Measurements from ENCODE around the gene TP53I13. TPM values are rescaled to one million over a fixed set of nuclear protein-coding genes. Genes with fewer than 3 reads are reported as not detected.
"Not testable (repeated sequence)": the region's sequence is repeated elsewhere in the genome, so short reads cannot be mapped to it uniquely, and the experiment has no call there.

TP53I13 gene
- total RNA-seq, 6 experiments from 2014 or later = 31.3 to 36.6 (median 35.3) TPM

DNA sequence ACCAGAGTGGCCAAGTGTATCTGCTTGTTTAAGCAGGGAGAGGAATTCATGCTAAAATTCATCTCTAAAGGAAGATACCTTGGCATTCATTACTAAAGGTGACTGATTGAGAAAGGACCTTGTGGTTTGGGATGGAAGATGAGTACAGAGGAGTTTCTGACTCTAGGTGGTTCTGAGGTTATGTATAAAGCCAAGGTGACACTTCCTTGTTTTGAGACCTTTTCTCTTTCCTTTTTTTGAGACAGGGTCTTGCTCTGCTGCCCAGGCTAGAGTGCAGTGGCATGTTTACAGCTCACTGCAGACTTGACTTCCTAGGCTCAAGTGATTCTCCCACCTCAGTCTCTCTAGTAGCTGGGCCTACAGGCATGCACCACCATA, 10.8 kb upstream of the TP53I13 start:
- no peak for TF ChIP-seq CTCF (IDR thresholded peaks at IDR 0.05)
- Mint-ChIP-seq H3K4me3 (no peak overlapping the region), H3K27ac (no peak overlapping the region; the same call in 1 of the 2 replicates), H3K27me3 (ENCODE audit: insufficient read depth) (peaks cover 3% of the 10 kb centered on the region; the same call in 1 of the 2 replicates), H3K36me3 (ENCODE audit: low read depth) (no peaks in the 10 kb centered on the region), H3K9me3 (no peaks in the 10 kb centered on the region), H3K4me1 (ENCODE audit: low read depth) (peaks cover 14% of the 10 kb centered on the region)
- no peak for DNase-seq

DNA sequence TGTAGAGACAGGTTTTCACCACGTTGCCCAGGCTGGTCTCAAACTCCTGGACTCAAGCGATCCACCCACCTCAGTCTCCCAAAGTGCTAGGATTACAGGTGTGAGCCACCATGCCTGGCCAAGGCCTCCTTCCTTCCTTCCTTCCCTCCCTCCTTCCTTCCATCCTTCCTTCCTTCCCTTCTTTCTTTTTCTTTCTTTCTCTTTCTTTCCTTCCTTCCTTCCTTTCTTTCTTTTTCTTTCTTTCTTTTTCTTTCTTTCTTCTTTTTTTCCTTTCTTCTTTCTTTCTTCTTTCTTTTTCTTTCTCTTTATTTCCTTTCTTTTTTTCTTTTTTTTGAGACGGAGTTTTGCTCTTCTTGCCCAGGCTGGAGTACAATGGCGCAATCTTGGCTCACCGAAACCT, 10.4 kb upstream of the TP53I13 start:
- peaks cover 14% of the 10 kb centered on the region for H3K4me1 Mint-ChIP-seq (ENCODE audit: low read depth)
- not testable (repeated sequence) for H3K4me3 Mint-ChIP-seq; H3K36me3 Mint-ChIP-seq (ENCODE audit: low read depth); H3K27me3 Mint-ChIP-seq (ENCODE audit: insufficient read depth); H3K27ac Mint-ChIP-seq; H3K9me3 Mint-ChIP-seq; DNase-seq

DNA sequence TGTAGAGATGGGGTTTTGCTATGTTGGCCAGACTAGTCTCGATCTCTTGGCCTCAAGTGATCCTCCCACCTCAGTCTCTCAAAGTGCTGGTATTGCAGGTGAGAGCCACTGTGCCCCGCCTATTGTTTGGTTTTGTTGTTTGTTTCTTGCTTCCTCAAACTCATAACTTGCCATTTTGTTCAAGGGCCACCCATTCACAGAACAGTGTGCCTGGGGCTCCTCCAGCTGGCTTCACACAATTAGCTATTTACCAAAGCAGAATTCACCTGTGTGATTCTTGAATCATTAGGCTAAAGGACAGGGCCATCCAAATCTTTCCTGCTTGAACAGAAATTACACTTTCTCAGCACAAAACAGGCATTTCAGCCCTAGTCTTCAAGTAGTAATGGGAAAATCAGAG, 8.9 kb upstream of the TP53I13 start:
- H3K4me3 Mint-ChIP-seq = no peak overlapping the region
- DNase-seq = no peak
- H3K27ac Mint-ChIP-seq = no peak overlapping the region
- peaks cover 14% of the 10 kb centered on the region for H3K4me1 Mint-ChIP-seq (ENCODE audit: low read depth)
- H3K27me3 Mint-ChIP-seq (ENCODE audit: insufficient read depth) = peaks cover 3% of the 10 kb centered on the region; the same call in 1 of the 2 replicates
- H3K36me3 Mint-ChIP-seq (ENCODE audit: low read depth) = no peaks in the 10 kb centered on the region
- TF ChIP-seq CTCF (IDR thresholded peaks at IDR 0.05) = no peak
- H3K9me3 Mint-ChIP-seq = no peaks in the 10 kb centered on the region

- DNase-seq = no peak
- Mint-ChIP-seq H3K27me3 (ENCODE audit: insufficient read depth) (no peaks in the 10 kb centered on the region), H3K9me3 (no peaks in the 10 kb centered on the region), H3K4me1 (ENCODE audit: low read depth) (peaks cover 14% of the 10 kb centered on the region), H3K4me3 (no peak overlapping the region), H3K27ac (no peak overlapping the region), H3K36me3 (ENCODE audit: low read depth) (no peaks in the 10 kb centered on the region)
- TF ChIP-seq CTCF (IDR thresholded peaks at IDR 0.05) = no peak
These were observed 8.2 kb upstream of the TP53I13 start for GRCh38 chr17:29560316-29560715.

DNA sequence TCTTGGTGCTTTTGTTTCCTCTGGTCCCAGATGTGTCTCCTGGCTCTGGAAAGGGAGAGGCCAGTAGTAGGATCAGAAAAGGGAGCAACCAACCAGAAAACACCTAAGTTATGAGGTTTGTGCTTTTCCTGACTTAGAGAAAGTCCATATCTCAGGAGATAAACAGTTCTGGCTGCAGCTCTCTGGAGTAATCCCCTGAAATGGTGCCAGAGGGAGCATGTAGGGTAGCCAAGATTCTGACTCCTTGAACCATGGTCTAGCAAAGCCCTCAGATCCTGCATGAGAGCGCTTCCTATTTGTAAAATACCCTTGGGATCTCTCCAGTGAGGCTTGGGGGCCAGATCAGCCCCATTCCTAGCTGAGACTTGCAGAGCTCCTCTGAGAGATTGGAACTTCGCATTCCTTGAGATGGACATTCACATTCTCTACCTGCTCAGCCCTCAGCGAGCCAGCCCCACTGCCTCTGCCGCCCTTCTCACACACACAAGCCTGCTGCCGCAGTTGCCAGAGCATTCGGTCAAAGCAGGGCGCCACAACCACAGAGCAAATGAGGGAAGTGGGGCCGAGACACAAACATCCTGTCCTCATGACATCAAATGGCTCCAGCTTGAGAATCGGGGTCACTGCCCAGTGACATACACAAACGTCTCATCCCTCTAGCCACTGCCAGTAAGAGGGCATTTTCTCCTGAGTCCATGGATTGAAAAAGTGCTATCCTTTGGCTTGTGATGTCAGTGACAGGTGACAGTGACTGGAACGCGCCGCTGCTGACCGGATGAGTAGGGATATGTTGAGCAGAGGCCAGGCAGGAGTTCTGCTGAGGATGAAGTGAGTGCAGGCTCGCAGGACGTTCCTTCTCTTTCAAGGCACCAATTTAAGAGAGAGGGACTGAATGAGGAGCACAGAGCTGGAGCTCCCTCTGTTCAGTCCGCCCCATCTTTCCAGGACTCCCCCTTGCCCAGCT, 6.7 kb upstream of the TP53I13 start:
- Mint-ChIP-seq H3K27me3 (ENCODE audit: insufficient read depth) (no peaks in the 10 kb centered on the region), H3K9me3 (no peaks in the 10 kb centered on the region), H3K4me3 (no peak overlapping the region), H3K4me1 (ENCODE audit: low read depth) (peaks cover 11% of the 10 kb centered on the region), H3K36me3 (ENCODE audit: low read depth) (no peaks in the 10 kb centered on the region), H3K27ac (no peak overlapping the region)
- no peak for DNase-seq
- no peak for TF ChIP-seq CTCF (IDR thresholded peaks at IDR 0.05)

DNA sequence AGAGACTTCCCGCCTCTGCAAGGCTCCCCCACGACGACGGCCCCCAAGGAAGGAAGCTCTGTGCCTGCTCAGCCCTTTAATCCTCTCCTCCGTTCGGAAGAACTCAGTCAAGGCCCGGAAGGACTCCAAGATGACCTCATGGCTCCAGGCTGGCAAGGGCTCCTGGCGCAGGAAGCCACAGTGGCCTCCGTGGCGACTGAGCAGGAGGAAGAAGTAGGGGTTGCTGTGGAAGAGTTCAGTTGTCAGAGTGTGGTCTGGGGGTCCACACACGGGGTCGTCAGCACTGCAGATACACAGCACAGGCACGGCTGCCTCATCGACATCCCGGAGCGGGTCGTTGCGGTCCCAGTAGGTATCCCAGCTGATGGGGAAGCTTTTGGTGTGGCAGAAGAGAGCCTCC, 5.9 kb upstream of the TP53I13 start:
- DNase-seq = no peak
- Mint-ChIP-seq H3K27me3 (ENCODE audit: insufficient read depth) (no peaks in the 10 kb centered on the region), H3K9me3 (no peaks in the 10 kb centered on the region), H3K27ac (no peak overlapping the region), H3K36me3 (ENCODE audit: low read depth) (no peaks in the 10 kb centered on the region), H3K4me1 (ENCODE audit: low read depth) (peaks cover 3% of the 10 kb centered on the region), H3K4me3 (no peak overlapping the region; the same call in 1 of the 2 replicates)
- no peak for TF ChIP-seq CTCF (IDR thresholded peaks at IDR 0.05)
